ENCODE data around the gene IL22. TPM values are rescaled to one million over a fixed set of nuclear protein-coding genes. Genes with fewer than 3 reads are reported as not detected.

Gene IL22
- total RNA-seq, 1 donor from 2014 or later: not detected

- intact Hi-C loops (cut with DNase I): no loop called here
- Histone ChIP-seq H3K9me3 (no peaks in the 10 kb centered on the region), H3K4me1 (no peaks in the 10 kb centered on the region), H3K27me3 (no peaks in the 10 kb centered on the region), H3K36me3 (no peaks in the 10 kb centered on the region), H3K27ac (no peak overlapping the region), H3K4me3 (no peak overlapping the region)
- DNase-seq (ENCODE audit: extremely low spot score in 2 of 2): no peak
- TF ChIP-seq POLR2A (IDR thresholded peaks at IDR 0.05) (no peak), POLR2AphosphoS5 (IDR thresholded peaks at IDR 0.05; ENCODE audit: insufficient read depth in 1 of 2, low read depth in 1 of 2) (peak in 1 of 2 donors; percentile 26)
Measured at GRCh38 chr12:68291396-68292036, 38.1 kb upstream of the IL22 start.

- no peak for DNase-seq (ENCODE audit: extremely low spot score in 2 of 2)
- intact Hi-C loops (cut with DNase I): no loop called here
- no peaks in the 10 kb centered on the region for H3K36me3 ChIP-seq
- TF ChIP-seq POLR2A (IDR thresholded peaks at IDR 0.05): no peak
- TF ChIP-seq CTCF (IDR thresholded peaks at IDR 0.05): no peak
- no peak for TF ChIP-seq POLR2AphosphoS5 (IDR thresholded peaks at IDR 0.05; ENCODE audit: insufficient read depth in 1 of 2, low read depth in 1 of 2)
- H3K27me3 ChIP-seq: no peaks in the 10 kb centered on the region
- H3K27ac ChIP-seq: no peak overlapping the region
- H3K9me3 ChIP-seq: no peaks in the 10 kb centered on the region
- H3K4me3 ChIP-seq: no peak overlapping the region
- no peaks in the 10 kb centered on the region for H3K4me1 ChIP-seq
Measured at GRCh38 chr12:68290126-68290525, 36.7 kb upstream of the IL22 start.

- H3K27ac ChIP-seq: no peak overlapping the region
- DNase-seq (ENCODE audit: extremely low spot score in 2 of 2): no peak
- TF ChIP-seq CTCF (IDR thresholded peaks at IDR 0.05) (no peak), POLR2A (IDR thresholded peaks at IDR 0.05) (no peak), POLR2AphosphoS5 (IDR thresholded peaks at IDR 0.05; ENCODE audit: insufficient read depth in 1 of 2, low read depth in 1 of 2) (no peak)
- no peaks in the 10 kb centered on the region for H3K27me3 ChIP-seq
- no peaks in the 10 kb centered on the region for H3K4me1 ChIP-seq
- intact Hi-C loops (cut with DNase I): no loop called here
- H3K4me3 ChIP-seq: no peak overlapping the region
- H3K9me3 ChIP-seq: no peaks in the 10 kb centered on the region
- no peaks in the 10 kb centered on the region for H3K36me3 ChIP-seq
Measured at GRCh38 chr12:68287106-68287505, 33.7 kb upstream of the IL22 start.

- TF ChIP-seq POLR2A (IDR thresholded peaks at IDR 0.05): no peak
- TF ChIP-seq POLR2AphosphoS5 (IDR thresholded peaks at IDR 0.05; ENCODE audit: insufficient read depth in 1 of 2, low read depth in 1 of 2): no peak
- TF ChIP-seq CTCF (IDR thresholded peaks at IDR 0.05): no peak
- intact Hi-C loops (cut with DNase I): no loop called here
- Histone ChIP-seq H3K4me1 (no peaks in the 10 kb centered on the region), H3K9me3 (no peaks in the 10 kb centered on the region), H3K27me3 (no peaks in the 10 kb centered on the region), H3K4me3 (no peak overlapping the region), H3K36me3 (no peaks in the 10 kb centered on the region), H3K27ac (no peak overlapping the region)
- DNase-seq (ENCODE audit: extremely low spot score in 2 of 2): no peak
Measured at GRCh38 chr12:68286396-68286795, 33.0 kb upstream of the IL22 start.

- H3K27me3 ChIP-seq: no peaks in the 10 kb centered on the region
- no peaks in the 10 kb centered on the region for H3K9me3 ChIP-seq
- no peak overlapping the region for H3K4me3 ChIP-seq
- H3K4me1 ChIP-seq: no peaks in the 10 kb centered on the region
- no peak overlapping the region for H3K27ac ChIP-seq
- TF ChIP-seq POLR2AphosphoS5 (IDR thresholded peaks at IDR 0.05; ENCODE audit: insufficient read depth in 1 of 2, low read depth in 1 of 2) (no peak), CTCF (IDR thresholded peaks at IDR 0.05) (no peak), POLR2A (IDR thresholded peaks at IDR 0.05) (no peak)
- H3K36me3 ChIP-seq: no peaks in the 10 kb centered on the region
- intact Hi-C loops (cut with DNase I): no loop called here
- DNase-seq (ENCODE audit: extremely low spot score in 2 of 2): no peak
Measured at GRCh38 chr12:68285541-68285940, 32.1 kb upstream of the IL22 start.

Measured in vagina (tissue), 2 donors.